Measurements from ENCODE around the gene MBD5.
"Not testable (repeated sequence)": the region's sequence is repeated elsewhere in the genome, so short reads cannot be mapped to it uniquely, and the experiment has no call there.

Gene MBD5

GRCh38 chr2:148540022-148540421, 519.1 kb downstream of the MBD5 start:
- Mint-ChIP-seq H3K27me3 (ENCODE audit: low read depth, poor library complexity) (peaks cover 9% of the 10 kb centered on the region), H3K4me1 (peaks cover 25% of the 10 kb centered on the region), H3K36me3 (ENCODE audit: low read depth) (no peaks in the 10 kb centered on the region), H3K9me3 (no peaks in the 10 kb centered on the region), H3K4me3 (no peak overlapping the region), H3K27ac (no peak overlapping the region)
- TF ChIP-seq, protein P1, sequence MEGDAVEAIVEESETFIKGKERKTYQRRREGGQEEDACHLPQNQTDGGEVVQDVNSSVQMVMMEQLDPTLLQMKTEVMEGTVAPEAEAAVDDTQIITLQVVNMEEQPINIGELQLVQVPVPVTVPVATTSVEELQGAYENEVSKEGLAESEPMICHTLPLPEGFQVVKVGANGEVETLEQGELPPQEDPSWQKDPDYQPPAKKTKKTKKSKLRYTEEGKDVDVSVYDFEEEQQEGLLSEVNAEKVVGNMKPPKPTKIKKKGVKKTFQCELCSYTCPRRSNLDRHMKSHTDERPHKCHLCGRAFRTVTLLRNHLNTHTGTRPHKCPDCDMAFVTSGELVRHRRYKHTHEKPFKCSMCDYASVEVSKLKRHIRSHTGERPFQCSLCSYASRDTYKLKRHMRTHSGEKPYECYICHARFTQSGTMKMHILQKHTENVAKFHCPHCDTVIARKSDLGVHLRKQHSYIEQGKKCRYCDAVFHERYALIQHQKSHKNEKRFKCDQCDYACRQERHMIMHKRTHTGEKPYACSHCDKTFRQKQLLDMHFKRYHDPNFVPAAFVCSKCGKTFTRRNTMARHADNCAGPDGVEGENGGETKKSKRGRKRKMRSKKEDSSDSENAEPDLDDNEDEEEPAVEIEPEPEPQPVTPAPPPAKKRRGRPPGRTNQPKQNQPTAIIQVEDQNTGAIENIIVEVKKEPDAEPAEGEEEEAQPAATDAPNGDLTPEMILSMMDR (IDR thresholded peaks at IDR 0.05), result no peak
- no peak for DNase-seq

- peaks cover 25% of the 10 kb centered on the region for H3K4me1 Mint-ChIP-seq
Measured at GRCh38 chr2:148541792-148542191, 520.9 kb downstream of the MBD5 start.

DNA sequence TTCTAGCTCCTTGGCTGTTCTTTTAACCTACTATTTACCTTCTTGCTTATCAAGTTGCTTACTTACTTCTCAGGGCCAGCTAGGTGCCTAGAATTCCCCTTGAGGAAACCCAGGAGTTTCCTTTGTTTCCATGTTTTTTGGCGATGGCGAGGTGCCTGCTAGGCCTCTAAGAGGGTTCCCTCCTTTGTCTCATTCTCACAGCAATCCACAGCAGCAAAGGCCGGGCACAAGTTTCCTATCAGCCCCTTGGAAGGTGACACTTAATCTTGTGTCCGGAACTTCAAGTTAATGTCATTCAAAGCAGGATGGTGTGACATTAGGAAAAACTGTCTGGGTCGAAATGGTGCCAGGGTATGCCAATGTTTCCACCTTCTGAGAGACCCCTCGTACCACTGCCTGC, 521.7 kb downstream of the MBD5 start:
- Mint-ChIP-seq H3K4me3 (no peak overlapping the region), H3K36me3 (ENCODE audit: low read depth) (no peaks in the 10 kb centered on the region), H3K9me3 (no peaks in the 10 kb centered on the region), H3K4me1 (peaks cover 25% of the 10 kb centered on the region), H3K27me3 (ENCODE audit: low read depth, poor library complexity) (peaks cover 3% of the 10 kb centered on the region), H3K27ac (peak overlapping the region; percentile 51)
- TF ChIP-seq, protein P1 (IDR thresholded peaks at IDR 0.05), result no peak
- DNase-seq, result no peak

More at GRCh38 chr2:148541792-148542191, 520.9 kb downstream of the MBD5 start:
- DNase-seq, result no peak
- no peak overlapping the region for H3K4me3 Mint-ChIP-seq
- H3K9me3 Mint-ChIP-seq, result no peaks in the 10 kb centered on the region
- H3K27ac Mint-ChIP-seq, result peak overlapping the region; percentile 58
- TF ChIP-seq, protein P1 (IDR thresholded peaks at IDR 0.05), result no peak
- H3K27me3 Mint-ChIP-seq (ENCODE audit: low read depth, poor library complexity), result peaks cover 6% of the 10 kb centered on the region
- H3K36me3 Mint-ChIP-seq (ENCODE audit: low read depth), result no peaks in the 10 kb centered on the region

GRCh38 chr2:148543088-148543540, 522.2 kb downstream of the MBD5 start:
- not testable (repeated sequence) for DNase-seq; H3K36me3 Mint-ChIP-seq (ENCODE audit: low read depth); H3K9me3 Mint-ChIP-seq; H3K27me3 Mint-ChIP-seq (ENCODE audit: low read depth, poor library complexity); H3K4me3 Mint-ChIP-seq
- H3K27ac Mint-ChIP-seq, result peak overlapping the region; percentile 51
- H3K4me1 Mint-ChIP-seq, result peaks cover 25% of the 10 kb centered on the region

DNA sequence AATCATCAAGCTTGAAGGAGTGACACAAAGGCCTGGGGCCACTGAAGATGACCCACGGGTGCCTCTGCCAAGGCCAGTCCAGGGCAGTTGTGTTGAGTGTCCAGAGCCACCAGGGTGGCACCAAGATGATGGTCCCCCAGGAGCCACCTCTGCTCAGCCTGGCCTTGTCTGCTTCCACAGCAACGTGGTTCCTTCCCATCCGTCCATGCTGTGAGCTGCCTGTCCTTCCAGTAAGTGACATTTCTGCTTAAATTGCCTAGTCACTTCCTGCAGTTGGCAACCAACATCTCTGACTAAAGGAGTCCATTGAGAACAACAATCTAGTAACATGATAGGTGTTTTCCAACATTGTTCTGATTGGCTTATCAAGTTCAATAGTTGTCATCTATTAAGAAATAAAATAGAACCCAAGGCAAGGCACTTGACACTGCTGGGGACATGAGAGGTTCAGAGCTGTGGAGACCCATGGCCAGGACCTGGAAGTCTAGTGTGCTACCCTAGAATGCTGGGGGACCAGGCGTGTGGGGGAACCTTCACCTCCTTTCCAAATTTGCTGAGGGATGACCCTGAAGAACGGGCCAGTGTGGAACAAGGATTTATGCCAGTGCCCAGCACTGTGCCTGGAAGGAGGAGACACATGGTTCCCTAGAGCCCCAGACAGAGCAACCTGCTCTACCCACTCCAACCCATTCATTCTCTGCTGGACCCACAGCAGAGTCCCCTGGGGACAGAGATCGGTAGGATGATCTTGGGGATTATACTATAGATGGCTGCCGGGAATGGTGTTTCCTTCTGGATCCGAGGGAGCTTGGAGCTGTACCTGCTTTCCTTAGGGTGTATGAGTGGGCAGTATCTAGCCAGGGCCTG, 524.7 kb downstream of the MBD5 start:
- TF ChIP-seq, protein P1 (IDR thresholded peaks at IDR 0.05), result no peak
- no peak for DNase-seq
- H3K27ac Mint-ChIP-seq, result no peak overlapping the region
- H3K4me1 Mint-ChIP-seq, result peaks cover 22% of the 10 kb centered on the region
- H3K36me3 Mint-ChIP-seq (ENCODE audit: low read depth), result no peaks in the 10 kb centered on the region
- no peak overlapping the region for H3K4me3 Mint-ChIP-seq
- no peaks in the 10 kb centered on the region for H3K27me3 Mint-ChIP-seq (ENCODE audit: low read depth, poor library complexity)
- H3K9me3 Mint-ChIP-seq, result no peaks in the 10 kb centered on the region

GRCh38 chr2:148546270-148546669, 525.4 kb downstream of the MBD5 start:
- no peaks in the 10 kb centered on the region for H3K27me3 Mint-ChIP-seq (ENCODE audit: low read depth, poor library complexity)
- H3K9me3 Mint-ChIP-seq, result no peaks in the 10 kb centered on the region
- no peak overlapping the region for H3K27ac Mint-ChIP-seq
- TF ChIP-seq, protein P1 (IDR thresholded peaks at IDR 0.05), result no peak
- no peak overlapping the region for H3K4me3 Mint-ChIP-seq
- peaks cover 17% of the 10 kb centered on the region for H3K4me1 Mint-ChIP-seq
- DNase-seq, result no peak
- H3K36me3 Mint-ChIP-seq (ENCODE audit: low read depth), result no peaks in the 10 kb centered on the region
